Fibroblast of skin of back (primary cell): ENCODE measurements around the gene C17orf107. TPM values are rescaled to one million over a fixed set of nuclear protein-coding genes. Genes with fewer than 3 reads are reported as not detected.
"Not testable (repeated sequence)": the region's sequence is repeated elsewhere in the genome, so short reads cannot be mapped to it uniquely, and the experiment has no call there.

Experiments used
- DNase-seq: peaks from one replicate; pipeline ENCODE4 v3.0.0-alpha.2; 2013
- polyA plus RNA-seq, 2 experiments: library from polyadenylated mRNA; unstranded; fragments of 120-200 nt; gene quantifications; one replicate each; pipeline ENCODE4 v1.2.1, GENCODE V29; 2013; ENCODE audit not compliant: insufficient read length in 2 of 2

C17orf107 gene
- polyA plus RNA-seq (2013, experiment 1 of 2; ENCODE audit: insufficient read length) = 1.7 TPM
- polyA plus RNA-seq (2013, experiment 2 of 2; ENCODE audit: insufficient read length) = 2.1 TPM

DNA sequence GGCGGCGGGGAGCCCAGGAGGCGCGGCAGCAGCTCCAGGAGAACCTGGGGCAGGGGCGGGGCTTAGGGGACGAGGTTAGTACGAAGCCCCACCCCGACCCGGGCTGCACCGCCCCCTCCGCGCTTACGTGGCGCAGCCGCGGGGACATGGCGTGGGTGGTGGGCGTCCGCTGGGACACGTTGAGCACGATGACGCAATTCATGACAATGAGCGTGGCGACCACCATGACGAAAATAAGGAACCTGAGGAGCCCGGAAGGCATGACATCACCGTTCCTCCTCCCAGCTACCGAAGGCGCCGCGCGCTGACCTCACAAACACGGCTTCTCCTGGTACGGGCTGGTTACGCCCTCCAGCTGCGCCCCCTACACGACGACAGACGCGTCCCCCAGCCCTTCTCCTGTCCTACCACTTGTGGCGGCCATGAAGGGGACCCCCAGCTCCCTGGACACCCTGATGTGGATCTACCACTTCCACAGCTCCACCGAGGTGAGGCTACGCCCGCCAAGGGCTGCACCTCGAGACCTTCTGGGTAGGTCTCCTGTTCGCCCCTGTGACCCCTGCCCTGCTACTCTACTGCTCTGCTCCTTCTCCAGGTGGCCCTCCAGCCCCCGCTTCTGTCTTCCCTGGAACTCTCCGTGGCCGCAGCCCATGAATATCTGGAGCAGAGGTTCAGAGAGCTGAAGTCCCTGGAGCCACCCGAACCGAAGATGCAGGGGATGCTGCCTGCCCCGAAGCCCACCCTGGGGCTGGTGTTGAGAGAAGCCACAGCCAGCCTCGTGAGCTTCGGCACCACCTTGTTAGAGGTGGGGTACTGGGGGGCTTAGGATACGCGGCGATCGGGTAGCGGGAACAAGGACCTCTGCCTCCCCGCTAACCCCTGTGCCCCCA lies at the start of gene C17orf107:
Gene C17orf107, plus strand, starts transcription at position 196 of the 890 bp plus-strand sequence. Its CDS starts 227 bp downstream, at position 423.
- DNase-seq = peak; percentile 54

DNA sequence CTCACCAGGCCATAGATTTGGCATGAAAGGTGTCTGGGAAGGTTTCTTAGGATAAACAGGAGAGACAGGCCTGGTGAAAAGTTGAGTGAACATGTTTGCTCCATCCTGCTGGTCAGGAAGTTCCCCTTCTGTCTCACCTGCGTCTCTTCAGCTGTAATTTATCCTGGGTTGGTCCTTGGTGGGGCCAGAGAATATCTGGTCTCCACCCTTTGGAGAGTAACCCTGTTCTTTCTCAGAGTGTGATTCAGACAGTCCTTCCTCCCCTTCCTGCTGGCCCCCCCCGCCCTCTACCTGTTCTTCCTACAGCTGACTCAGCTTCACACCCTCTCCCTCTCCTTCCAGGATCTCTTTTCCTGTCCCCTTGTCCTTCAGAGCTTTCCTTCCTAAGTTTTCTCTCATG lies 49.1 kb upstream of the C17orf107 start:
- no peak for DNase-seq

DNA sequence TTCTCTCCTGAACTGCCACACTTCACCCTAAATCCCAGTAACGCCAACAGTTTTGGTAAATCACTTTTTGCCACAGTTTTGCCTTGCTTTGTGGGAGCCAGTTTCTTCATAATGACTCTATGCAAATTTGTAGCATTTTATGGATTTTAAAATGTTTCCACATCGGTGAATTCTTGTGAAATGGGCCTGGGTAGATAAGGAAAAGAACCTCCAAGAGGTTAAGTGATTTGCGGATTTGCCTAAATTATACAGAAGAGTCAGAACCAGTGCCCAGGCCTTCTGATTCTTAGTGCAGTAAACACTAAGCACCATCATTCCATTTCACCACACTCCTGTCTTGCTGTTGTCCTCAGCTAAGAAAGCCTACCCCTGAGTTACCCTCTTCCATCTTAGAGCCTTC lies 48.3 kb upstream of the C17orf107 start:
- DNase-seq = no peak

DNA sequence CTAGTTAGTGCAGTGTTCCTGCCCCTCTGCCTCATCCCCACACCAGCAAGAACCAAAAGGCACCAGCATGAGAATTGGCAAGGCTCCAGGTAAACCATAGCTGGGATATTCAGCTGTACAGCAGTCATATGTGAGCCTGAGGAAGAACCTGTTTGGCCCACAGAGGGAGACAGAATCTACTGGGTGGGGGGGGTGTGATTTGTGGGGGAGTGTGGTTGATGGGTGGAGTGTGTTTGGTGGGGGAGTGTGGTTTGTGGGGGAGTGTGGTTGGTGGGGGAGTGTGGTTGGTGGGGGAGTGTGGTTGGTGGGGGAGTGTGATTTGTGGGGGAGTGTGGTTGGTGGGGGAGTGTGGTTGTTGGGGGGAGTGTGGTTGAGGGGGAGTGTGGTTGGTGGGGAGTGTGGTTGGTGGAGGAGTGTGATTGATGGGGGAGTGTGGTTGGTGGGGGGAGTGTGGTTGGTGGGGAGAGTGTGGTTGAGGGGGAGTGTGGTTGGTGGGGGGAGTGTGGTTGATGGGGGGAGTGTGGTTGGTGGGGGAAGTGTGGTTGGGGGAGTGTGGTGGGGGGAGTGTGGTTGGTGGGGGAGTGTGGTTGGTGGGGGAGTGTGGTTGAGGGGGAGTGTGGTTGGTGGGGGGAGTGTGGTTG lies 46.6 kb upstream of the C17orf107 start:
- peak; percentile 73 for DNase-seq

DNA sequence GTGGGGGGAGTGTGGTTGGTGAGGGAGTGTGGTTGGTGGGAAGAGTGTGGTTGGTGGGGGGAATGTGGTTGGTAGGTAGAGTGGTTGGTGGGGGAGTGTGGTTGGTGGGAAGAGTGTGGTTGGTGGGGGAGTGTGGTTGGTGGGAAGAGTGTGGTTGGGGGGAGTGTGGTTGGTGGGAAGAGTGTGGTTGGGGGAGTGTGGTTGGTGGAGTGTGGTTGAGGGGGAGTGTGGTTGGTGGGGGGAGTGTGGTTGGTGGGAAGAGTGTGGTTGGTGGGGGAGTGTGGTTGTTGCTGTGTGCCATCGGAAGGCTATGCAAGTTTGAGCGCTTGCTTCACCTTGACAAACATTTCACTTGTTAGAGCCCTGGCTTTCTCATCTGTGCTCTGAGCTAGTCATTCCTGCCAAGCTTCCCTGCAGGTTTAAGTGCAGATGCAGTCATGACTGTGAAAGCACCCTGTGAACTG lies 46.1 kb upstream of the C17orf107 start:
- DNase-seq = no peak

DNA sequence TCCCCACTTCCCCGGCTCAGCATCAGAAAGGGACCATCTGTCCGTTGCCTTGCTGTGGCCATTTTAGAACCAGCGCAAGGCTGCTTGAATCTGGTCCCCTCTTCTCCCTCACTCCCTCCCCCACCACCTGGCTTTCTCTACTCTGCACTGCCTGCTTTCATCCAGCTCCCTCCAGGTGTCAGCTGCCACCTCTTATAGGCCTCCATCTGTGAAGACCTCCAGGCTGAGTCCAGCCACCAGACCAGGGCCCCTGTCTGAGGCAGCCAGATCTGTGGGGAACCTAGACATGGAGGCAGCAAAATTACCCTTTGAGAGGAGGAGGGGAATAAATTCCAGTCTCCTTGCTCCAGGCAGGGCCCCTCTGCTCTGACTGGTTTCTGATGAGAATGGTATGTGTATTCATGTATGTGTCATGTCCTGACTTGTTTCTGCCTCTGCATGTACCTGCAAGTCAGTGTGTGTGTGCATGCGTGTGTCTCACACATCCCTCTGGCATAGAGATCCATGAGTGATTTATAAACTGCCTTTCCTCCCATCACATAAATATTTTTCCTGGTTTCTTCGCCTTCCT lies 45.1 kb upstream of the C17orf107 start:
- DNase-seq = peak; percentile 32

DNA sequence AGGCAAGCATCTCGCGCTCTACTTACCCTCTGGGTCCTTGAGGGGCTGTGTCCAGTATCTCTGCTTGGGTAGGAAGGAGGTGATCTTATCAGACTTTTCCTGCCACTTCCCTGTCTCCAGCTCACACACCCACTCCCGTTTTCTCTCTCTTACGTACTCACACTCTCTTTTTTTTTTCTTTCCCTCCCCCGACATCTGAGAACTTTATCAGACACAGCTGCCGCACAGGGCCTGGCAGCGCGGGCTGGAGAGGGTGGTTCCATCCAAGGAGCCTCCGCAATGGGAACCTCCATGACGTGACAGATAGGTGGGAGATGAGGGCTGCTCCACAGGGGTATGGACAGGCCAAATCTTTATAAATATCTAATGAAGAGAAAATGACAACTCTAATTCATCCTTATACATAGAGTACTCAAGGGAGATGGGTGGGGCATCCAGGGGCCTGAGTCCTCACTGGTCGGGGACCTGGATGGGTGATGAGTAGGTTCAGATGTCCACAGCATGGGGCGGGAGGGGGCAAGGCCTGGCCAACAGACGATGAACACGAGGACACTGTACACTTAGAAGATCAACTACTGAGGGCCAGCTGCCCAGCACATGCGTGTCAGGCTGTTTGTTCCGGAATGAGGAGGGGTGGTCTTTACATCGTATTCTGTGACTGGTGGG lies 42.9 kb upstream of the C17orf107 start:
- DNase-seq = no peak

DNA sequence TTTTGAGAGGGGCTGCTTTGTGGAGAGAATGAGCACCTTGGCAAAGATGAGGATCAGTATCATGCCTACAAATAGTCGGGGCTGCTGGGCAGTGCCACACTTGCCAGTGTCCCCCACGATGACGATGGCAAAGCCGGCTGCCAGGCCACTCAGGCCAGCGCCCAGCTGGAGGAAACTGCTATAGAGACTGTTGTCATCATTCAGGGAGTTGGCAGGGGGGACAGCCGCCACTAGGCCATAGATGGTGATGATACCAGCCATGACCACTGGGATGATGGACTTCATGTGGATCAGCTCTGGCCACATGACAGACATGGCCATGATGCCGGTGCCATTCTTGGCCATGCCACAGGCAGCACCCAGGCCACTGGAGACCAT lies 42.4 kb upstream of the C17orf107 start:
- no peak for DNase-seq

DNA sequence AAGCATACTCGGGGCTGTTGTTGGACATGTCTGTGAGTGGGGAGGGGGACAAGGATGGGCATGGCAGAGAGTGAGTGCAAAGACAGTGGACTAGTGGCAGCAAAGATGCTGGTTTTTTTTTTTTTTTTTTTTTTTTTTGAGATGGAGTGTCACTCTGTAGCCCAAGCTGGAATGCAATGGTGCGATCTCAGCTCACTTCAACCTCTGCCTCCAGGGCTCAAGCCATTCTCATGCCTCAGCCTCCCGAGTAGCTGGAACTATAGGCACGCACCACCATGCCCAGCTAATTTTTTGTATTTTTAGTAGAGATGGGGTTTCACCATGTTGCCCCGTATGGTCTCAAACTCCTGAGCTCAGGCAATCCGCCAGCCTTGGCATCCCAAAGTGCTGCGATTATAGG lies 42.0 kb upstream of the C17orf107 start:
- not testable (repeated sequence) for DNase-seq

DNA sequence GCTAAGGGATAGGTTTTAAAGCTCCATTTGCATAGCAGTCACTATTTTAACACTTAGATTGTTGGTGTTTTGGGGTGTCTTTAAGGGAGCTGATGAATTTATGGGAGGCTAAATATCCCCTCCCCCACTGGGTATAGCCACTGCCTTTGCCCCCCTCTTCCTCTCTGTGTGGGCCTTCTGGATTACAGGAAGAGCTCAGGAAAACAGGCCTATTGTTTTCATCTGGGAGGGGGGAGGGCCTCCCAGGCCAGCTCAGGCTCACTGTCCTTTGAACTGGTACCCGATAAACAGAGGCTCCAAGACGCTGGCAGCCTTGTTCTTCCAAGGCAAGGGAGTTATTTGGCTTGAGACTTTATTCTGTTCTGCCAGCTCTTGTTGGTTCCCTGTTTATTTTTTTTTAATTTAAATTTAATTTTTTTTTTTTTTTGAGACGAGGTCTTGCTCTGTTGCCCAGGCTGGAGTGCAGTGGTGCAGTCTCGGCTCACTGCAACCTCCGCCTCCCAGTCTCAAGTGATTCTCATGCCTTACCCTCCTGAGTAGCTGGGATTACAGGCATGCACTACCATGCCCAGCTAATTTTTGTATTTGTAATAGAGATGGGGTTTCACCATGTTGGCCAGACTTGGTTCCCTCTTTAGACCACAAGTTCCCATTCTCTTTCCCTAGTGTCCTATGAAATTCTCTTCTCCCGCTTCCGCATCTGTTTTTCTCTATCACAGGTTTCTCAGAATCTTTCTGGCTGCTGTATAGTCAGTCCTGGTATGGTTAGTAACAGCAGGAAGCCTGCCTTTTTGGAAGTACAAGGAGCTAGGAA lies 41.1 kb upstream of the C17orf107 start:
- peak; percentile 18 for DNase-seq

DNA sequence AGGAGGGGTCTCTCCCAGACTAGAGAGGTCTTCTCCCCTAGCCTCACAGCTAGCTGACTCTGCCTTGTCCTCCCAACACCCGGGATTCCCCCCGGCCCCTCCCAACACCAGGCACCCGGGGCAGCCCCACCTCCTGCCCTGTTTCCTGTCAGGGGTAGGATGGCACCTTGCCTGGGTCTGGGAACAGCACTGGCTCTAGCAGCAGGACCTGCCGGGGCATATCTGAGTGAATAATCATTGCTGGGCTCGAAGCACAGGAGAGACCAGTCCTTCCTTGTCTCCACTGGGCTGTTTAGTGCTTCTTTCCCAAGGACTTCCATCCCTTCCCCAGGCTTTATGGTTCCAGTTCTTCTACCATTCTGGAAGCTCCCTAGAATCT lies 40.5 kb upstream of the C17orf107 start:
- DNase-seq = peak; percentile 14

DNA sequence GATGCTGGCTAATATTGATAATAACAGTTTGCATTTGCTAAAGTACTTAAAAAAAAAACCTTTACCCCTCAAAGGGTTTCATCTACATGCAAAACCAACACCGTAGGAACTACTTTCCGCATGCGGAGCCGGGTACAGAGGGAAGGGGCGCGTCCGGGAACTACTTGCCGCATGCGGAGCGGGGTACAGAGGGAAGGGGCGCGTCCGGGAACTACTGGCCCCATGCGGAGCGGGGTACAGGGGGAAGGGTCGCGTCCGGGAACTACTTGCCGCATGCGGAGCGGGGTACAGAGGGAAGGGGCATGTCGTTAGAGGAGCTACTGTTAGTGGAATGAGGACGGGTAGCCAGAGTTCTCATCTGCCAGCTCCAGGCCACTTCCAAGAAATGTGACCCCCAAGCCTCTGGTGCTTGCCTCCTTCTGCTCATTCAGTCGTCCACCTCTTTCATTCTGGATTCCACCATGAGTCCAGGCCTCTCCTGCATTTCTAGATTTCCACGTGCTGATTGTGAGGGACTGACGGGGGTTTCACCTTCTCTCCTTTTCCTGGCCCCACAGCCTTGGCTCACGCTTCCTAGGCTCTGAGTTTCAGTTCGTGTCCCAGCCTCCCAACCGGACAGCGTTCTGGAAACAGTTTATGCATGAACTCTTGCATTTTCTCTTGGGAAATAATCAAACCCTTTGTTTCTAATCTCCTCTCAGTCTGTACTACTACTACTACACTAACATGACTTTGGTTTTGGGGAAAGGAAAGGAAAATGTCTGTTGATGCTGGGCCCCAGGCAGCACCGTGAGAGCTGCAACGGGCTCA lies 39.3 kb upstream of the C17orf107 start:
- DNase-seq = no peak

DNA sequence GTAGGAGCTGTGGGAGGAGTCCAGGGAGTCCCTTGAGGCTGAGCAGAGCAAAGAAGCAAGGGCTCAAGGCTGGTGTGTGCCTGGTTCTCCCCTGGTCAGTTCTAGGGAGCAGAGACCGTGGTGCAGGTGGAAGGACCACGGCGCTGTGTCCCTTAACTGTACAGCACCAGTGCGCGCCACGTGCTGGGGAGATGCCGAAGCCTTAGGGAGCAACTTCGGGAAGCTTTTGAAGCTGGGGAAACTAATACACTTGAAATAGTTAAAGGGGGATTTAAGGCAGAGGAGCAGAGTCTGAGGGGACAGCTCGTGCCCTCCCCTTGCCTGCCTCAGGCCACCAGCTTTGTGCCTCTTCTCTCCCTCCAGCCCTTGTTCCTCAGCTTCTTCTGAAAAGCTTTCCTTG lies 38.7 kb upstream of the C17orf107 start:
- no peak for DNase-seq

DNA sequence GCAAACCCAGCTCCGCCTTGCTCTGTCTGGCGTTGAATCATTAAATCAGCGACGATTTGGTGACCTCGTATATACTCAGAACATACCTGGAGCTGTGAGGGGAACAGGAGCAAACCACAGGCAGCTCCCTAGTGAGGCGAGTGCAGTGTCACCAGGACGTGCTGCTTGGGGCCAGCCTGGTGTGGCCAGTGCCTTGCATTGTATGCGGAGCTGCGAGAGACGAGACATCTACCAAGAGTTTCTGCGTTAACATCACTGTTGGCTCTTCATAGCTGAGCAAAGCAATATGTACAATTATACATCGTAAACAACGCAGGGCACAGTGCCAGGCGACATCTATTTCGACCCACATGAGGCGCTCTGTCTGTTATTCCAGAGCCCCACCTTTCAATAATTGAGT lies 38.3 kb upstream of the C17orf107 start:
- DNase-seq = no peak

DNA sequence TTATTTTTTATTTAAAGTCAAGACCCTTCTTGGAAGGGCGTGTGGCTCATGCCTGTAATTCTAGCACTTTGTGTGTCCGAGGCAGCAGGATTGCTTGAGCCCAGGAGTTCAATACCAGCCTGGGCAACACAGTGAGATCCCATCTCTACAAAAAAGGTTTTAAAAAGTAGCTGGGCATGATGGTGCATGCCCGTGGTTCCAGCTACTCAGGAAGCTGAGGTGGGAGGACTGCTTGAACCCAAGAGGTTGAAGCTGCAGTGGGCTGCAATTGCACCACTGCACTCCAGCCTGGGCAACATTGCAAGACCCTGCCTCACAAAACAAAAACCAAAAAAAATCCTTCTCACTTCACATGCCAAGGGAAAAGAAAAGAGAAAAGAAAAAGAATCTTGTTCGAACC lies 36.6 kb upstream of the C17orf107 start:
- no peak for DNase-seq

DNA sequence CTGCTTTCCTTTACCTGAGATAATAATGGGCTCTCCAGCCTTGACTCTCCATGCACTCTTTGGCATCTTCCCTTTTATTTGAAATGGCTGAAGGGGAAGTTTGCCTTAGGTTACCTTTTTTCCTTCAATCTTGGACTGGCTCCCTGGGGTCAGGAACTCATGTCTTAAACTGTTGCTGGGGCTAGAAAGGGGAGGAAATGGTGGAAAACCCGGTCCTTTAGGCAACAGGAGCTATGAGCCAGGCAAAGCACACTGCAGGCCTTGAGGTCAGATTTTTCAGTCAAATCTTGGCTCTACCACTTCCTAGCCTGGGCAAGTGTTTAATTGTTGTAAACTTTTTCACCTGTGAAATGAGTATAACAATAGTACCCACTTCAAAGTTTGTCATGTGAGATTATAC lies 36.0 kb upstream of the C17orf107 start:
- no peak for DNase-seq

DNA sequence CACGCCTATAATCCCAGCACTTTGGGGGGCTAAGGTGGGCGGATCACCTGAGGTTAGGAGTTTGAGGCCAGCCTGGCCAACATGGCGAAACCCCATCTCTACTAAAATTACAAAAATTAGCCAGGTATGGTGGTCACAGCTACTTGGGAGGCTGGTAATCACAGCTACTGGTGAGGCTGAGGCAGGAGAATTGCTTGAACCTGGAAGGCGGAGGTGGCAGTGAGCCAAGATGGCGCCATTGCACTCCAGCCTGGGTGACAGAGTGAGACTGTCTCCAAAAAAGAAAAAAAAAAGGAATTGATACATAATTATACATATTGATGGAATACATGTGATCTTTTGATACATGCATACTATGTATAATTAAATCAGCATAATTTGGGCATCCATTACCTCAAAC lies 31.8 kb upstream of the C17orf107 start:
- DNase-seq = not testable (repeated sequence)

DNA sequence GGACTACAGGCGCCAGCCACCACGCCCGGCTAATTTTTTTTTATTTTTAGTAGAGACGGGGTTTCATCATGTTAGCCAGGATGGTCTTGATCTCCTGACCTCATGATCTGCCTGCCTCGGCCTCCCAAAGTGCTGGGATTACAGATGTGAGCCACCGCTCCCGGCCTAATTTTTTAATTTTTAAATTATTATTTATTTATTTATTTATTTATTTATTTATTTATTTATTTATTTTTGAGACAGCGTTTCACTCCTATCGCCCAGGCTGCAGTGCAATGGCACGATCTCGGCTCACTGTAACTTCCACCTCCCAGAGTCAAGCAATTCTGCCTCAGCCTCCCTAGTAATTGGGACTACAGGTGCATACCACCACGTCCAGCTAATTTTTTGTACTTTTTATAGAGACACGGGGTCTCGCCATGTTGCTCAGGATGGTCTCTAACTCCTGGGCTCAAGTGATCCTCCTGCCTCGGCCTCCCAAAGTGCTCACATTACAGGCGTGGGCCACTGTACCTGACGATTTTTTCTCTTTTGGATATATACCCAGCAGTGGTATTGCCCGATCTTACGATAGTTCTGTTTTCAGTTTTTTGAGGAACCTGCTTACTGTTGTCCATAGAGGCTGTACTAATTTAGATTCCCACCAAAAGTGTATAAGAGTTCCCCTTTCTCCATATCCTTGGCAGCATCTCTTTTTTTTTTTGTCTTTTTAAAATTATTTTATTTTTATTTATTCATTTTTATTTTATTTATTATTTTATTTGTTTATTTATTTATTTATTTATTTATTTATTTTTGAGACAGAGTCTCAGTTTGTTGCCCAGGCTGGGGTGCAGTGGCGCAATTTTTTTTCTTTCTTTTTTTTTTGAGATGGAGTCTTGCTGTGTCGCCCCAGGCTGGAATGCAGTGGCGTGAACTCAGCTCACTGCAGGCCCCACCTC lies 30.0 kb upstream of the C17orf107 start:
- DNase-seq = not testable (repeated sequence)

DNA sequence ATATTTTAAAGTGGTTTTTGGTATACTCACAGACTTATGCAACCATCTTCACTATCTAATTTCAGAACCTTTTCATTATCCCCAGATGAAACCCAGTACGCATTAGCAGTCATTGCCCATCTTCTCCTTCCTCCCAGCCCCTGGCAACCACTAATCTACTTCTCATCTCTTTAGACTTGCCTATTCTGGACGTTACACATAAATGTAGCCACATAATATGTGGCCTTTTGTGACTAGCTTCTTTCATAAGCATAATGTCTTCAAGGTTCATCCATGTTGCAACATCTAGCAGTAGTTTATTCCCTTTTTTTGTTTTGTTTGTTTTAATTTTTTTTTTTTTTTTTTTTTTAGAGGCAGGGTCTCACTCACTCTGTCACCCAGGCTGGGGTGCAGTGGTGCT lies 28.5 kb upstream of the C17orf107 start:
- DNase-seq = no peak

DNA sequence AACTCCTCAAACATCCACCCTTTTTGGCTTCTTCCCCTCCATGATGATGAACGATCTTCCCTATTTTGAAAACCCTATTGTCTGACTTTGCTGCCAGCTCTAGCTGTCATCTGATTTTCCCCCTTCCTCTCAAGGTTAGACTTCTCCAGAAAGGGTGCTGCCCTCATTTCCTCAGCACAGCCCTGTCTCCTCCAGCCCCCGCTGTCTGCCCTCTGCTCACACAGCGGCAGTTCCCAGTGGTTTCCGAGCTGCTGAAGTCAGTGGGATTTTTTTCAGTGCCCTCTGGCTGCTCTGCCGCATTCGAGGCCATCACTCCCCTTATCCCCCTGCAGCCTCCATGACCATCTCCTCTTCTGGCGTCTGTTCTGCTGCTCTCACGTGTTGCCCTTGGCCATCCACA lies 26.6 kb upstream of the C17orf107 start:
- no peak for DNase-seq
